Natural killer cell treated with Interleukin-12 subunit alpha and Interleukin-12 subunit beta and Interleukin-15 and Interleukin-18, amount 100 ng/mL, for 72 hours (primary cell): ENCODE data around the gene TCL1A. TPM values are rescaled to one million over a fixed set of nuclear protein-coding genes. Genes with fewer than 3 reads are reported as not detected.
"Not testable (repeated sequence)": the region's sequence is repeated elsewhere in the genome, so short reads cannot be mapped to it uniquely, and the experiment has no call there.

ENCODE experiments used
- ATAC-seq, 2 donors: fragments of 150-1000 bp; cut with Tn5 transposase in 1 of 2; sonication (Bioruptor Pico), chemical (Tn5 transposase) in 1 of 2; 2 replicates each; pipeline ENCODE4 v1.10.0; 2021
- DNase-seq: peaks from one replicate; pipeline ENCODE4 v3.0.0; 2022; ENCODE audit warnings: low spot score
- H3K27ac Mint-ChIP-seq, 2 donors: 1 replicate in 1 of 2; 2 replicates in 1 of 2; pipeline ENCODE4 v1.8.0; 2022; ENCODE audit warnings: mixed read lengths in 2 of 2, mild to moderate bottlenecking in 1 of 2, moderate library complexity in 1 of 2
- H3K27me3 Mint-ChIP-seq, 2 donors: 1 replicate in 1 of 2; 2 replicates in 1 of 2; pipeline ENCODE4 v1.8.0; 2022; ENCODE audit warnings: mixed read lengths in 2 of 2
- H3K36me3 Mint-ChIP-seq: one replicate; pipeline ENCODE4 v1.8.0; 2022; ENCODE audit warnings: mixed read lengths
- H3K4me1 Mint-ChIP-seq, 2 donors: 1 replicate in 1 of 2; 2 replicates in 1 of 2; pipeline ENCODE4 v1.8.0; 2022; ENCODE audit warnings: low read depth in 2 of 2, mixed read lengths in 2 of 2, mild to moderate bottlenecking in 1 of 2
- H3K4me3 Mint-ChIP-seq: one replicate; pipeline ENCODE4 v1.8.0; 2022; ENCODE audit warnings: mixed read lengths
- H3K9me3 Mint-ChIP-seq: 2 replicates; pipeline ENCODE4 v1.8.0; 2022; ENCODE audit warnings: mixed read lengths
- total RNA-seq, 2 donors: library from RNA; stranded (reverse); gene quantifications; one replicate each; pipeline ENCODE4 v1.2.3, GENCODE V29; 2022

The TCL1A gene
- total RNA-seq, 2 donors from 2014 or later: 0.61 TPM; not detected in 1

DNA sequence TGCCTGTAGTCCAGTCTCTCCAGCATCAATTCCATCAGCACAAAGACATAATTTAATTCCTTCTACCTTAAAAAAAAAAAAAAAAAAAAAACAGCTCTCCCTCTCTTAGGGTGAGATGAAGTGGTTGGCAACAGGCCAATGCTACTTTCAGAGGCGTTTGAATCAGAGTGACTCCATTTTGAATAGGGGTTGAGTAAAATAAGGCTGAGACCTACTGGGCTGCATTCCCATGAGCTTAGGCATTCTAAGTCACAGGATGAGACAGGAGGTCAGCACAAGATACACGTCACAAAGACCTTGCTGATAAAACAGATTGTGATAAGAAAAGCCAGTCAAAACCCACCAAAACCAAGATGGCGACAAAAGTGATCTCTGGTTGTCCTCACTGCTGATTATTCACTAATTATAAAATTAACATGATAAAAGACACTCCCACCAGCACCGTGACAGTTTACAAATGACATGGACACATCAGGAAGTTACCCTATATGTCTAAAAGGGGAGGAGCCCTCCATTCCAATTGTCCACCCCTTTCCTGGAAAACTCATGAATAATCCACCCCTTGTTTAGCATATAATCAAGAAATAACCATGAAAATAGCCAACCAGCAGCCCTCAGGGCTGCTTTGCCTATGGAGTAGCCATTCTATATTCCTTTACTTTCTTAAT is 34.6 kb downstream of the TCL1A start:
- DNase-seq: no peak
- Mint-ChIP-seq H3K9me3 (no peaks in the 10 kb centered on the region), H3K27ac (no peak overlapping the region), H3K4me1 (no peaks in the 10 kb centered on the region), H3K27me3 (peaks cover 12 to 28% of the 10 kb centered on the region in 2 donors), H3K36me3 (no peaks in the 10 kb centered on the region), H3K4me3 (no peak overlapping the region)
- ATAC-seq: no peak

DNA sequence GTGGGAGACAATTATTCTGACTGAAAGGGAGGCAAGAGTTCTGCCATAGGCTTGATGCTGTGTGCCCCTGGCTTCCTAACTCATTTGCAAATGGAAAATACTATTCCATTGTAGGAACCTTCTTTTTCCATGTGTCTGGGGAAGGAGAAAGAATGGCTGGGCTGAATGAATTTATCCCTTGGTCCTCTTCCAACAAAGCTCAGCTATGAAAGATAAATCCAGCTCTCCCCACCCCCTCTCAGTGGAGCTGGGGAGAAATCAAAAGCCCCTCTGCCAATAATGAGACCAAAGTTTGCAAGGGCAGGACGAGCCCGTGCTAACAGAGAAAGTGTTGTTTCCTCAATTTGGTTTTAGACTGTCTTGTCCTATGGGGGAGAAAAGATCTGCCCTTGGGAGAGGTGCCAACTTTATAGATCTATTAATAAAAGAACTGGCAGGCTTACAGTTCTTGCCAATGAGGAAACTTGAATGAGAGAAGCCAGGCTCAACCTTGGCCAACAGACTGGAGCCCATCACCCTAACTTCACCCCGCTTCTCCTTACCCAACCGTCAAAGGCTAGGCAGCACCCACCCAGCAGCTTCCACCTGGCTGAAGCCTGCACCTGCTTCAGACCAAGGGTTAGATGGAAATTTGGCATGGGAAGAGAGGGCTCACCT is 36.6 kb downstream of the TCL1A start:
- Mint-ChIP-seq H3K9me3 (no peaks in the 10 kb centered on the region), H3K27ac (no peak overlapping the region), H3K4me3 (no peak overlapping the region), H3K36me3 (no peaks in the 10 kb centered on the region), H3K27me3 (peaks cover 10 to 37% of the 10 kb centered on the region in 2 donors), H3K4me1 (no peaks in the 10 kb centered on the region)
- no peak for ATAC-seq
- DNase-seq: no peak

DNA sequence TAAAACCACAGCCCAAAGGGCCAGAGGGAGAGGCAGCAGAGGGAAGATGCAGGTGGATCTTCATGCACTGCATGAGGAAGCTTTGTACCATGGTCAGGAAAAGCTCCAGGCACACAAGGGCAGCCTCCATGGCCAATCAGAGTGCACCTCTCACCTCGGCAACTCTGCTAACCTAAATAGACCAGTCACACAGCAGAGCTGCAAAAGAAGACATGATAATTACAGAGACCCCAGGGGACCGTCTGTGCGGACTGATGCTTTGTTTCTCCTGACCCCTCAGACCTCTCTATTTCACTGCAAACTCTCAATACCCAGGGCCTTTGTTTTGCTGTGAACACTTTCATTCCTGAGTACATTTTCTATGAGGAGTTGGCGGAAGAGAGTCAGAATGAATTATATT is 38.4 kb downstream of the TCL1A start:
- DNase-seq (no peak), ATAC-seq (no peak)
- H3K4me3 Mint-ChIP-seq: no peak overlapping the region
- no peak overlapping the region for H3K27ac Mint-ChIP-seq
- no peaks in the 10 kb centered on the region for H3K4me1 Mint-ChIP-seq
- no peaks in the 10 kb centered on the region for H3K36me3 Mint-ChIP-seq
- peaks cover 10 to 43% of the 10 kb centered on the region in 2 donors for H3K27me3 Mint-ChIP-seq
- no peaks in the 10 kb centered on the region for H3K9me3 Mint-ChIP-seq

DNA sequence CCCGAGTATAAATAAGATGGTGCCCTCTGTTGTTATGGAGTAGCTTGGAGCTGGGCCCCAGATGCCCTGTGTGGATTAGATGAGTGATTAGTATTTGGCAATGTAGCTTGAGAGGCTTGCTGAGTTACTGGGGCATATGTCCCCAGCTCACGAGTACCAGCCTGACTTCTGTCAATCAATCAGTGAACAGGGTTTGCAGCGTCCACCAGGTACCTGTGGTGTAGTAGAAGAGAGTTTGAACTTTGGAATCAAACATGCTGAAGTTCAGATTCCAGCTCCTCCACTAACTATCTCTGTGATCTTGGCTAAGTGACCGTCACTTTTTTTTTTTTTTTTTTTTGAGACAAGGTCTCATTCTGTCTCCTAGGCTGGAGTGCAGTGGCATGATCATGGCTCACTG is 39.3 kb downstream of the TCL1A start:
- no peaks in the 10 kb centered on the region for H3K36me3 Mint-ChIP-seq
- no peaks in the 10 kb centered on the region for H3K9me3 Mint-ChIP-seq
- no peaks in the 10 kb centered on the region for H3K4me1 Mint-ChIP-seq
- H3K4me3 Mint-ChIP-seq: no peak overlapping the region
- ATAC-seq (no peak), DNase-seq (no peak)
- H3K27ac Mint-ChIP-seq: no peak overlapping the region
- H3K27me3 Mint-ChIP-seq: peaks cover 14 to 52% of the 10 kb centered on the region in 2 donors

DNA sequence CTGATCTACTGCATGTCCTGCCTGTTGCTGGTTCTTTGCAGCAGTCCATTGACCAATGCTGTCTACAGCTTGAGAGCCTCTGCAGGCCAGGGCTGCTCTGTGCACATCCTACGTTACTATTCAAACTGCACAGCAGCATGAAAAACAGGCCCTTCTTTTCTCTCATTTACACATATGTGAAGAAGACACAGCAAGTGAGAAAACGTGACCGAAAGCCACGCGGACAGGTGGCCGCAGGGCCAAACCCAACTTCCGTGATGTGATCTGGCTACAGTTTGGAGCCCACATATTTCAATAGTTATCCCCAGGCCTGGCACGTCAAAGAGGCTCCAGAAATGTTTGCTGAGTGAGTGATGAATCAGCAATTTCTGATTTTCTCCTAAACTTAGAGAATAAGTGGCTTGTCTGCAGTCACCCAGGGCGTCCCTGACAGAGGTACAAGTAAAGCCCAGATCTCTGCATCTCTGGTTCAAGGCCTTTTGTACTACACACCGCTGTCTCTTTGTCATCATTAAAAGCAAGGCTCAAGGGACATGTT is 45.6 kb downstream of the TCL1A start:
- Mint-ChIP-seq H3K36me3 (no peaks in the 10 kb centered on the region), H3K4me1 (no peaks in the 10 kb centered on the region), H3K4me3 (no peak overlapping the region), H3K27me3 (peaks cover 6 to 29% of the 10 kb centered on the region in 2 donors), H3K9me3 (no peaks in the 10 kb centered on the region), H3K27ac (no peak overlapping the region)
- no peak for ATAC-seq
- no peak for DNase-seq

DNA sequence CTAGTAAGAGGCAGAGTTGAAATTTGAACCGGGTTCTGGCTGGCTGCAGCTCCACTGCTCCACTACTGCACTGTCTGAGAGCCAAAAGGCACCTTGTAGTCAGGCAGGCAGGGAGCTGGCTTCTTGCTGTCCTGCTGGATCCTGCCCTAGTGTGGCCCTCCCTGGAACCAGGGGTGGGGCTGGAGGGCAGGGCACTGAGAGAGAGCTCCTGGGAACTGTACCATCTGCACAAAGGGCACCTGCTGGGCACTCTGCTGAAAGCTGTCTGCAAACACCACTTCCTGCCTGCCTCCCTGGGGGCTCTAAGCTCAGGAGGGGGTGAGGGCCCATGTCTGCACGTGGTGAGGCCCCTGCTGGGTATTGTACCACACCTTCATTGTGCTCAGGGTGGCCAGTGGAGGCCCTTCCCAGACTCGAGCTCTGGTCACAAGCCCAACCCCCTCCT is 46.7 kb downstream of the TCL1A start:
- peak in 1 of 2 donors; percentile 2 for ATAC-seq
- H3K27me3 Mint-ChIP-seq: peaks cover 10 to 25% of the 10 kb centered on the region in 2 donors
- H3K9me3 Mint-ChIP-seq: no peaks in the 10 kb centered on the region
- no peaks in the 10 kb centered on the region for H3K36me3 Mint-ChIP-seq
- no peak overlapping the region for H3K27ac Mint-ChIP-seq
- no peak for DNase-seq
- H3K4me1 Mint-ChIP-seq: peaks cover 0 to 3% of the 10 kb centered on the region in 2 donors
- no peak overlapping the region for H3K4me3 Mint-ChIP-seq

DNA sequence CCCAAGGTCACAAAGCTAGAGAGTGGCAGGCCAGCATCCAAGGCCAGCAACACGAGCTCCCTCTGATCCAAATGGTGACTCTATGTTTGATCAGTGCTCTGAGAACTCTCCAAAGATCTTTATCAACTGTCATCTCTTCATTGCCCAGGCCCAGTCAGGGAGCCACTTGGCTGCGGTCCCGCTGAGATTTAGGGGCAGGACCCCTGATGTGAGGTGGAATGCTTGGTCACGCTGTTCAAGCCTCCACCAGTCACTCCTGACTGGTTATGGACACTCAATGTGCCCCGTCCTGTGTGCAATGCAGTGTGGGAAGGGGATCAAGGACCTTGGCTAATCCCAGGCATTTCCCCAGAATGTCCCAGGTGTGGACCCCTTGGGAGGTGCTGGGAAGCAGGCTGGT is 47.5 kb downstream of the TCL1A start:
- Mint-ChIP-seq H3K27me3 (peaks cover 12 to 27% of the 10 kb centered on the region in 2 donors), H3K36me3 (no peaks in the 10 kb centered on the region), H3K4me1 (peaks cover 0 to 3% of the 10 kb centered on the region in 2 donors), H3K27ac (no peak overlapping the region), H3K9me3 (no peaks in the 10 kb centered on the region), H3K4me3 (no peak overlapping the region)
- ATAC-seq (no peak), DNase-seq (no peak)

DNA sequence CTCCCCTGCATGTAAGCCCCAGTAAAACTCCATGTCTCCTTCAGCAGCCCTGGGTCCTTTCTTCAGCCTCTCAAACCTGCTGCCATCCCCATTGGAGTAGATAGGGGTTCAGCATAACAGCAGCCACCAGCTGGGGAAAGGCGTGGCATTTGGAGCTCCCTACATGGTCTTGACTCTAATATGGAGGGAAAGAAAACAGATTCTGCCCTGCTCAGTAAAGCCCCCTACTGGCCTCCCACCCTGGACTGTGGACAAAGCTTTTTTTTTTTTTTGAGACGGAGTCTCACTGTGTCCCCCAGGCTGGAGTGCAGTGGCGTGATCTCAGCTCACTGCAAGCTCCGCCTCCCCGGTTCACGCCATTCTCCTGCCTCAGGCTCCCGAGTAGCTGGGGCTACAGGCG is 48.4 kb downstream of the TCL1A start:
- not testable (repeated sequence) for H3K4me1 Mint-ChIP-seq, H3K9me3 Mint-ChIP-seq, H3K4me3 Mint-ChIP-seq, DNase-seq, H3K36me3 Mint-ChIP-seq, ATAC-seq, H3K27ac Mint-ChIP-seq
- peaks cover 12 to 18% of the 10 kb centered on the region in 2 donors for H3K27me3 Mint-ChIP-seq

DNA sequence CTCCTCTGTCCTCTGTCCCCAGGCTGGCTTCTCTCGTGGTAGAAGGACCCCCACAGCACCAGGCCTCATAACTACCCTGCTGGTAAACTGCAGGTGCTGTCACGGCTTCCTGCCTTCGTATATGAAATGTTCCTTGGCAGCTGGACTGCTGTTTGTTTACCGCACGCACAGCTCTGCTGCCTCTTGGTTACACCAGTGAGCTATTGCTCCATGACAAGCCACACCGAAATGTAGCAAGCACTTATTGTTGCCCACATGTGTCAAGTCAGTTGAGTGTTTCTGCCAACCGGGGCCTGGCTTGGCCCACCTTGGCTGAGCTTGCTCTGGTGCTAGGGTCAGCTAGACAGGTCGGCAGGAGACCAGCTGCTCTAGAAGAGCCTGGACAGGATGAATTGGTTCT is 49.4 kb downstream of the TCL1A start:
- Mint-ChIP-seq H3K4me1 (peaks cover 0 to 3% of the 10 kb centered on the region in 2 donors), H3K27ac (no peak overlapping the region), H3K27me3 (peaks cover 7 to 8% of the 10 kb centered on the region in 2 donors), H3K9me3 (no peaks in the 10 kb centered on the region), H3K4me3 (no peak overlapping the region), H3K36me3 (no peaks in the 10 kb centered on the region)
- ATAC-seq (no peak), DNase-seq (no peak)

DNA sequence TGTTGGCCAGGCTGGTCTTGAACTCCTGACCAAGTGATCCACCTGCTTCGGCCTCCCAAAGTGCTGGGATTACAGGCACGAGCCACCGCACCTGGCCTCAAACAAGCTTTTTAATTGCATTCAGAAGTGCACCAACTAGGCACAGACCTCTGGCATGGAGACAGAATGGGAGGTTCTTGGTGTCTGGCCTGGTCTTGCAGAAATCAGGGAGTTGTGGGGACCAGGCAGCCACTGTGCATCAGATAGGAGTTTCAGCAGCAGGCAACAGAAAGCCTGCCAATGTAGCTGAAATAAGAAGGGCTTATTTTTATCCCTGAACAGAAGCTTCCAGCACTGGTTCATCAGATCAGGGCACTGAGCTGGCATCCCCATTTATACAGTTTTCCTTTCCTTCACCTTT is 49.9 kb downstream of the TCL1A start:
- DNase-seq: no peak
- no peaks in the 10 kb centered on the region for H3K36me3 Mint-ChIP-seq
- no peak overlapping the region for H3K27ac Mint-ChIP-seq
- ATAC-seq: no peak
- no peak overlapping the region for H3K4me3 Mint-ChIP-seq
- no peaks in the 10 kb centered on the region for H3K9me3 Mint-ChIP-seq
- H3K27me3 Mint-ChIP-seq: peaks cover 8% of the 10 kb centered on the region in 2 donors
- H3K4me1 Mint-ChIP-seq: peaks cover 0 to 3% of the 10 kb centered on the region in 2 donors

DNA sequence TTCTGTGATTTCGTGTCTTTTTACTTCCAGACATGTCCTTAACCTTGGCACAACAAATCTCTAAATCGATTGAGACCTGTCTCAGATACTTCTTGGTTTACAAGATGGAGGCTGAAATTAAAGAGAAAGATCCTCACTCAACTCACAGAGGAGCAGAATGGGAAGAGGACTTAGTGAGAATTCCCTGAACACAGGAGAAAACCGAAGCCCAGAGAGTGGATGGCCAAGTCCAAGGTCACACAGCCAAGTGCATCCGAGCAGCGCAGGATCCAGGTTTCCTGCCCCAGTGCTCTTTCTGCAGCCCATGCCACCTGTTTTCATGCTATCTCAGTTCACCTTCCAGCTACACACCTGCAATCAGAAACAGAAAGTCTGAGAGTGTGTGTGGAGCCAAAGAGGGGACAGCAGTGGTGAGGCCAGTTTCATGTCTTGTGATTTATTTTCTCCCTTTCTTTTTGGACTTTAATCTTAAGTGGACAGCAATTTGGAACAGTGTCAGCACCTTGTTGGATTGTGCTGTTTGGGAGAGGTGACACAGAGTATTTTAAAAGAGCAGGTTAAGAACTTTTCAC is 50.6 kb downstream of the TCL1A start:
- Mint-ChIP-seq H3K9me3 (no peaks in the 10 kb centered on the region), H3K27ac (no peak overlapping the region)
- ATAC-seq: no peak

DNA sequence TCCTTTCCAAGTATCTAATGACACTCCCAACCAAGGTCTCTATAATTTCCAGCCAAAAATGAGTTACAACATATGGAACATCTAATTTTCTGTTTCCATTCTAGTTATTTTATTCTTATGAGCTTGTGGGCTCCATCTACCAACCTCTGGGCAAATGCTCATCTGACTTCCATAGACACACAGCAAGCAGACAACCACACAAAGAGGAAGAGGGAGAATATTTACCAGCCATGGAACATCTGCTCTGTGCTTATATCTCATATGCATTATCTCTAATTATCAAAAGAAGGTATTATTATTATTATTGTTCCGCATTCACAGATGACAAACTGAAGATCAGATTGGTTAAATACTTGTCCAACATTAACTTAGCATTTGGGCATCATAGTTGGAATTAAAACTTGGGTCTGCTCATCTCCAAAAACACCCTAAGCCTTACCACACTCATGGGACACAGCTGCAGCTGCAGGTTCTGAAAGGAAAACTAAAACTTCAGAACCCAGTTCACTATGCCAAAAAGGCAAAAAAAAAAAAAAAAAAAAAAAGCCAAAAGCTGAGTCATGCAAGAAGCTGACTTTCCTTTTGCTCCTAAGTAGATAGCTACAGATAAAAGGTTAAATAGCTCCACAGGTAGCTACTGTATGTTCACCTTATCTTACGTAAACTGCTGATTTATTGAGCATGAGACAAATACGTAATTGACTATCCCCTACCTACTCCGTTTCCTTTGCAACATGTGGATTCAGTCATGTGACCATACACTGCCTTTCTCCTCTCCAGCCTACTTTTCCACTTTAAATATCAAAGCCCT is 51.3 kb downstream of the TCL1A start:
- ATAC-seq: no peak

More for the DNA sequence above, 50.6 kb downstream of the TCL1A start:
- no peak overlapping the region for H3K4me3 Mint-ChIP-seq
- H3K27me3 Mint-ChIP-seq: peaks cover 12 to 14% of the 10 kb centered on the region in 2 donors
- peaks cover 0 to 3% of the 10 kb centered on the region in 2 donors for H3K4me1 Mint-ChIP-seq
- DNase-seq: no peak
- H3K36me3 Mint-ChIP-seq: no peaks in the 10 kb centered on the region

DNA sequence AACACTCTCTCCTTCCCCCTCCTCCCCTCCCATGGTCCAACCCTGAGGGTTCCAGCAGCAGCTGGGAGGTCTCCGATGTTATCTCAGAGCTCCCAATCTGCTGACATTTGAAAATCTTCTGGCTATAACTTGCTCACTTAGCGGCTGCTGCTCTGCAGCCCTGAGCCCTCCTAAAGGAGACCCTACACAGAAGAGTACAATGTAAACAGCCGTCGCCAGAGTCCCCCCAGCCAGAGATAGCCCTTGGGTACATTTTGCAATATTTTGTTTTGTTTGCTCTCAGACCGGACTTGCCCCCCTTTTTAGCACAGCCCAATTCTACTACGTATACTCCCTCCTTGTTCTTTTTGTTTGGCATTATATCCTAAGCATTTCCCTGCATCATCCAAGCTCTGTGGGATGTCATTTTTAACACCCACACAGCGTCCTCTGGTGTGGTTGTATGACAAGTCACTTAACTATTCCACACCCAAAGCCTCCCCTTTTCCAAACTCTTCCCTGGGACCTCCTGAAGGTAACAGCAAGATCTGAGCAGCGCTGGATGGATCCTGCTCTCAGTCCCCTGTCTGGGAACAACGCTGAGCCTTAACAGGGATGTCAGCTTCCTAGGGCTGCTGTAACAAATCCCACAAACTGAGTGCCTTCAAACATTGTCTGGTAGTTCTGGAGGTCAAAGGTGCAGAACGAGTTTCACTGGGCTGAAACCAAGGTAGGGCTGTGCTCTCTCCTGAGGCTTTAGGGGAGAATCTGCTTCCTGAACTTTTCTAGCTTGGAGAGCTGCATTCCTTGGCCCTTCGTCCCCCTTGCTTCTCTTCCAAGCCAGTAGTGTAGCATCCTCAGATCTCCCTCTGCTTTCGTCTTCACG is 53.0 kb downstream of the TCL1A start:
- Mint-ChIP-seq H3K9me3 (no peaks in the 10 kb centered on the region), H3K27me3 (peaks cover 18 to 34% of the 10 kb centered on the region in 2 donors), H3K27ac (no peak overlapping the region), H3K4me1 (peaks cover 0 to 3% of the 10 kb centered on the region in 2 donors), H3K36me3 (no peaks in the 10 kb centered on the region), H3K4me3 (no peak overlapping the region)
- DNase-seq (no peak), ATAC-seq (no peak)

More for the DNA sequence above, 51.3 kb downstream of the TCL1A start:
- H3K36me3 Mint-ChIP-seq: no peaks in the 10 kb centered on the region
- H3K9me3 Mint-ChIP-seq: no peaks in the 10 kb centered on the region
- H3K27me3 Mint-ChIP-seq: peaks cover 12 to 19% of the 10 kb centered on the region in 2 donors
- H3K4me1 Mint-ChIP-seq: peaks cover 0 to 3% of the 10 kb centered on the region in 2 donors
- DNase-seq: no peak
- H3K27ac Mint-ChIP-seq: no peak overlapping the region
- no peak overlapping the region for H3K4me3 Mint-ChIP-seq
